HG03066 (cell line): ENCODE results near the gene TGM3.

Experiments used
- ATAC-seq: cut with Tn5 transposase; IDR thresholded peaks from one replicate; pipeline ENCODE4 v1.9.1; 2021; ENCODE audit warnings: low read depth; ENCODE audit not compliant: unreplicated experiment

TGM3 gene

DNA sequence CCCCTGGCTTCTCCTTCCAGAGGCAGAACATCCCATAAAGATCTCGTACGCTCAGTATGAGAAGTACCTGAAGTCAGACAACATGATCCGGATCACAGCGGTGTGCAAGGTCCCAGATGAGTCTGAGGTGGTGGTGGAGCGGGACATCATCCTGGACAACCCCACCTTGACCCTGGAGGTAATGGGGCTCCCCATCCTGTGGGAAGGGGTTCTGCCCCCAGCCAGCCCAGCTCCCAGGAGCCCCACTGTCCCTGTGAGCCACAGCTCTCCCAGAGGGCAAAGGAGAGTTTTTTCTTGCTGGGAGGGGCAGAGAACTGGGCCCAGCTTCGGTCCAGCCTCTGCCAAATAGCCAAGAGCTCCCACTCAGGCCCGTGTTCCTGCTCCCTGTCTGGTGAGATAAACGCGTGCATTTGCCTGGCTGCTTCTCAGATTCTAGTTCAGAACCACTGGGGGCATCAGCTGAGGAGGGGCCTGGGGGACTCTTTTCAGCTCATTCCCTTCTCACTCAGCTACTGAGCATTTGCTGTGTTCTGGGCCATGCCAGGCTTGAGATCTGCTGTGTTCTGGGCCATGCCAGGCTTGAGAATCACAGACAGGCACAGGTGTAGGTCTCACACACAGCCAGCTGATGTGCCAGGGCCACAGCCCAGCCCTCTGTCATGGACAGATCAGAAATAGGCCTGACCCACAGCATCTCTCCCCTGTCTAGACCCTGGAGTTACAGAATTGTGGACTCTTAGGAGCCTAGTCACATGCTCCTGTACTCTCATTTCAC is 39.5 kb downstream of the TGM3 start:
- ATAC-seq = no peak

DNA sequence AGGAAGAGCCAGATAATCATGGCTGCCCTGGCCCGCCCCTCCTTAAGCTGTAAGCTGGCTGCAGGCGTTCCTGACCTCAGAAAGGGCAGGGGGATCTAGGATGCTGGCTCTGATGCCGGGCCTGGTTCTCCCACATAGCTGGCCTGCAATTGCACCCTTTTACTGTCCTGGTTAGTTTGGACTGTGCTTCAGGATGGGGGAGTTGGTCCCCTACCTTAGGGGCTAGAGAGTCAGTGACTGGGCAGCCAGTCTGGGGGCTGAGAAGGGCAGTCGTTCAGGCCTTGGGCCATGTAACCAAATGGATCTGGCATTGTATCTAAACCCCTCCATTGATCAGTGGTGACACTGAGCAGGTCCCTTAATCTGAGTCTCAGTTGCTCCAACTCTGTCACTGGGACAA is 40.7 kb downstream of the TGM3 start:
- no peak for ATAC-seq

DNA sequence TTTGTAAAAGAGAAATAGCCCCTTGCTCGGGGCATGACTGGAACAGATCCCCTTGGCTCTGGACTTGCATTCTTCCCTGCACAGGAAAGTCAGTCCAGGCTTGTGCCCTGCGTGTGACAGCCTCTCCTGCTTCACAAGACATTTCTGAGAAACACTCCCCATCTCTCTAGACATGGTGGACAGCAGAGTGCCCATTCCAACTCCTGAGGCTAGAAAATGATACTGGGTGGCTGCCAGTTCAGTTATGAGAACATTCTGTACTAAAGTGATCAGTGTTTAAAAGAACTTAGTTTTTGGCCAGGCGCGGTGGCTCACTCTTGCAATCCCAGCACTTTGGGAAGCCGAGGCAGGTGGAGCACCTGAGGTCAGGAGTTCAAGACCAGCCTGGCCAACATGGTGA is 41.3 kb downstream of the TGM3 start:
- no peak for ATAC-seq

- ATAC-seq = no peak
Observed at GRCh38 chr20:2338411-2339066, 42.7 kb downstream of the TGM3 start.

- no peak for ATAC-seq
Observed at GRCh38 chr20:2340136-2340535, 44.3 kb downstream of the TGM3 start.

GRCh38 chr20:2340823-2341222 is 45.0 kb downstream of the TGM3 start:
- ATAC-seq = no peak

DNA sequence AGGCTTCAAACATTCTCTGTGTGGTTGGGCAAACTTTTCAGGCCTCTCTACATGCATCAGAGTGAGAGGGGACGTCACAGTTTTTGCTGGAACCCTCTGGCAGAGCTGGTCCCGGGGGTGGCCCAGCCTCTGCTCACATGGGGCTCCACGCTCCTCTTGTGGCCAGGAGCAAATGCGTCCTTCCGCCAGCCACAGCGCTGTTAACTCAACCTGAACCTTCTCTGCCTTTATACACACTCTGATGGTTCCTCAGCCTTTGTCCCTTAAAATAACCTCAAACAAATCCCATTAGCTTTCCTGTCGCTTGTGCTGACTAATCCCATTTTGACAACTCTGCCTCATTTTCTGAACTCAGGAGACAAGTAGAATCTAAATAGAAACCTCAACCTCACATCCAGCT is 45.5 kb downstream of the TGM3 start:
- no peak for ATAC-seq

DNA sequence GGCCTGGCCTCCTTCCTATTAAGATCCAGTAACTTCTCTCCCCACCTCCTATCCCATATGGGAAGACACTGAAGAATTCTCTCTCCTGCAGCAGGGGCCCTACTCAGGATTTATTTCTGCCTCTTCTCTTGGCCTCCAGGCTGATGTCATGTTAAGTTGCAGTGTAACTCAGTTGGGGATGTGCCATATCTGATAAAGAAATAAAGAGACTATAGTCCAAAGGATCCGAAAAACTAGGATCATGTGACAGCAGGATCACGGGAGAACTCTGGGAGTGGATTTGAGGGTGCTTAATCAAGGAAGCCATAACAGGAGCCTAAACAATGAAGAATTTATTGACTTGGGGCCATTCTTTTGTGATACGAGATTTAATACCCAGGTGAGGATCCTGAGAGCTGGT is 46.4 kb downstream of the TGM3 start:
- no peak for ATAC-seq

- no peak for ATAC-seq
Observed at GRCh38 chr20:2346188-2346587, 50.4 kb downstream of the TGM3 start.

GRCh38 chr20:2348336-2348735 is 52.5 kb downstream of the TGM3 start:
- no peak for ATAC-seq

DNA sequence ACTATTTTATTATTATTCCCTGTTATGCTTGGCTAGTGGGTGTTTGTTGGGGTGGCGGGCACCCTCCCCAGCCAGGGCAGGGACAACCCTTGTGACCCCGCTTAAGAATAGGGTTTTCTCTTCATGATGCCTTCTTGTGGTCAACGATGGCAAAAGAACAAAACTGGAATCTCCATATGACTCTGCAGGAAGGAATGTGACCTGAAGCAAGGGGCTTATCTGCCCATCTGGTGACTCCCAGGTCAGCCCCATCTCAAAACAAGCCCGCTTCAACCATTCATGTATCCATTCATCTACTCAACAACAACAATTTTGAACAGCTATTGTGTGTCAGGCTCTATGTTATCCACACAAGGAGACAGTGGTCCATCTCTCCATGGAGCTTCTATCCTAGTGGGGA is 54.0 kb downstream of the TGM3 start:
- ATAC-seq = no peak

DNA sequence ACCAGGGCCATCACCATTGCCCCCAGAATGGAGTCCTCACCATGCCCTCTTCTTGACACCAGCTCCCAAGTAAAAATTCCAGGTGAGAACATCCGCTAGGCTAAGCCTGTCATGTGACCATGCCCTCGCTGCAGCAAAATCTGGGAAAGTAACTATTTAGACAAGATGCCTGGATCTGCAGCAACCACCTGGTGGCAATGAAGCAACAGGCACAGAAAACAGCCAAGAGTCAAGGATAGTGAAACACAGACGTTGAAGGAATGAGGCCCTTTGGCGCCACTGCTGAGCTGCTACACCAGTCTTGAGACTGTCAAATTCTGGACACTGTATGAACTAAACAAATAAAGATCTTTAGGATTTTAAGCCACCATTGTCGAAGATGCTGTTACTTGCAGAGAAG is 54.8 kb downstream of the TGM3 start:
- no peak for ATAC-seq

- no peak for ATAC-seq
Observed at GRCh38 chr20:2353231-2353630, 57.4 kb downstream of the TGM3 start.

- no peak for ATAC-seq
Observed at GRCh38 chr20:2357114-2357513, 61.3 kb downstream of the TGM3 start.

DNA sequence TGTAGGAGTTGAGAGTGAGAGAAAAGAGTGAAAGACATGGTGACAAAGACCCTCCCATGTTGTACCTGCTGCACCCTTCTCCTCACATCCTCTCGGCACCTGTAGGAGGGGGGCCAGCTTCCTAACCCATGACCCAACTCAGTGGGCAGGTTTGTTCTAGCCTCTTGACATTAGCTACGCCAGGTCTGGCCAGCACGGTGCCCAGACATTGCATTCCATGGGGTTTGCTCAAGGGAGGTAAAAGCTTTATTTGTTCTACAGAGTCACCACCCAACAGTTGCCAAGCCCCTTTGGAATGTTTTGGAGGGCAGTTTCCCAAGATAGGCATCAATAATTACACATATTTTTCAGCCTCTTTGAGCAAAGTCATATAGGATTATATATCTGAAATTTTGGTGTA is 62.2 kb downstream of the TGM3 start:
- no peak for ATAC-seq

GRCh38 chr20:2361035-2361593 is 65.3 kb downstream of the TGM3 start:
- ATAC-seq = no peak

DNA sequence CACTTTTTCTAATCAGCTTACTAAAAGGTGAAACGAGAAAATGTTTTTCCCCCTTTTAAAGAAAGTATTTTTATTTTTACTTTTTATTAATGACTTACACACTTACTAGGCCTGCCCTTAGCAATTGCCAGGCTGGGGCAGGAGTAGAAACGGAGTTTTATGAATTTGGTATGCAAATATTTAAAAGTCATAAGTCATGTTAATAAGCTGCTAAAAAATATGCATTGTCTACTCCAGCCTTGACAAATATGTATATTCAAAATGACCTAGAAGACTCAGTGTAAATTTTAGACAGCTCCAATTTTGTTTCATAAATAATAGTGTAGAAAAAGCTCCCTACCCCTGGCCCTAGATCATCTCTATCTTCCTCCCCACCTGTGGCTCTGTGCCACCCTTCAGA is 67.4 kb downstream of the TGM3 start:
- no peak for ATAC-seq

DNA sequence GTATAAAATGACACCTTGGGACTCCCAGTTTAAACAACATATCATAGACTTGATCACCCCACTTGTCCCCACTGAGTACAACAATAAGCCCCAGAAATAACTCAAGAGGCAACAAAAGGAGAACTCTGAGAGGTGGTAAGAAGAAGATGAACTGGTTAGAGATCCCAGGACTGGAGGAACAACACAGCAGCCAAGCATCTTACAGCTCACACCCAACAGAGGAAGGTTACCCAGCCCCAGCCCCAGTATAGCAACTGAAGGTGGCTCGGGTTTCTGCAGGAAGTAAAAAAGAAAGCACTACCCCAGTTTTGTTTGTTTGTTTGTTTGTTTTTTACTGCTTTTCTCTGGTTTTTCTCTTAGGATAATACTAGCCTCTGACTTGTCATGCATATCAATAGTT is 67.8 kb downstream of the TGM3 start:
- ATAC-seq = no peak

- no peak for ATAC-seq
Observed at GRCh38 chr20:2364044-2364443, 68.2 kb downstream of the TGM3 start.

DNA sequence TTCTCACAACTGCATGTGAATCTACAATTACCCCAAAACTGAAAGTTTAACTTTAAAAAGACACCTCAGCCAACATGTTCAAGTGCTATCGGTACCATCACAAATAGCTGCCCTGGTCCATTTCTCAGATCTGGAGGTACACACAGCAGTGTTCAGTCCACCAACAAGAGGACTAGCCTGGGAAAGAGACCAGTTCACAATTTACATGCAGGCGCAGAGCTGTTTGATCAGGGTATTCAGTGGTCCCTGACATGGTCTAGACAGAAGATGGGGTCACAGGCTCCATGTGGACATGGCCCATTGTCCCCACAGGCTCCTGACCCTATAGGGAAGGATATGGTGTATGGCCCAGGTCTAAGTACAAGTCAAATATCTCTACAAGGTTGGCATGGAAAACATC is 69.3 kb downstream of the TGM3 start:
- ATAC-seq = no peak

DNA sequence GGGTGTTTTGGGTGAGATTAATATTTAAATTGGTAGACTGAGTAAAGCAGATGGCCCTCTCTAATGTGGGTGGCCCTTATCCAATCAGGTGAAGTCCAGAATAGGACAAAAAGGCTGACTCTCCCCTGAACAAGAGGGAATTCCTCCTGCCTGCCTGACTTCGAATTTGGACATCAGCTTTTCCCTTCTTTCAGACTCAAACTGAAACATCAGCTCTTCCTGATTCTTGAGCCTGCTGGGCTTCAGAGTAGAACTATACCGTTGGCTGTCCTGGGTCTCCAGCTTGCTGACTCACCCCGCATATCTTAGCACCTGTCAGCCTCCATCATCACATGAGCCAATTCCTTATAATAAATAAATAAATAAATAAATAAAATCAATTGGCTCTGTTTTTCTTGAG is 69.9 kb downstream of the TGM3 start:
- no peak for ATAC-seq

DNA sequence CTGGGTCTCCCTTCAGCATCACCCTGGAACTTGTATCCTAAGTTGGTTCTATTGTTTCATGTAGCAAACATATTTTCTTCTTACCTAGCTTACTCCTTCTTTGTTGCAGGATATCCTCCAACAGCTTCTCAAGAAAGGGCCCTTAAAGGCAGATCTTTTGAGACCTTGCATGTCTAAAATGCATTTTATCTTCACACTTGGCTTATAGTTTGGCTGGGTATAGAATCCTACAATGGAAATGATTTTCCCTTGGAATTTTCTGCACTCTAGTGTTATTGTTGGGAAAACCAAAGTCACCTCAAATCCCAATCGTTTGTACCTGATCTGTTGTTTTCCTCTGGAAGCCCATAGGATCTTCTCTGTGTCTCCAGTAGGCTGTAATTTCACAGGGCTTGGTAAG is 72.8 kb downstream of the TGM3 start:
- ATAC-seq = no peak
